C4-2B (cell line): ENCODE results near the gene NR2E1.

Source experiments
- H3K27ac ChIP-seq: fragments of 450-650 bp; 2 replicates; pipeline ENCODE4 v1.5.1; 2017
- ZFX ChIP-seq: fragments of 450-650 bp; IDR thresholded peaks from 2 replicates; pipeline ENCODE4 v1.6.1; 2017
- TF ChIP-seq, protein P1 (sequence below): fragments of 450-650 bp; conservative IDR thresholded peaks from 2 replicates; pipeline ENCODE4 v1.5.1; 2017; ENCODE audit warnings: mild to moderate bottlenecking

Gene NR2E1

GRCh38 chr6:108187519-108187918 is 21.7 kb downstream of the NR2E1 start:
- TF ChIP-seq, protein P1, sequence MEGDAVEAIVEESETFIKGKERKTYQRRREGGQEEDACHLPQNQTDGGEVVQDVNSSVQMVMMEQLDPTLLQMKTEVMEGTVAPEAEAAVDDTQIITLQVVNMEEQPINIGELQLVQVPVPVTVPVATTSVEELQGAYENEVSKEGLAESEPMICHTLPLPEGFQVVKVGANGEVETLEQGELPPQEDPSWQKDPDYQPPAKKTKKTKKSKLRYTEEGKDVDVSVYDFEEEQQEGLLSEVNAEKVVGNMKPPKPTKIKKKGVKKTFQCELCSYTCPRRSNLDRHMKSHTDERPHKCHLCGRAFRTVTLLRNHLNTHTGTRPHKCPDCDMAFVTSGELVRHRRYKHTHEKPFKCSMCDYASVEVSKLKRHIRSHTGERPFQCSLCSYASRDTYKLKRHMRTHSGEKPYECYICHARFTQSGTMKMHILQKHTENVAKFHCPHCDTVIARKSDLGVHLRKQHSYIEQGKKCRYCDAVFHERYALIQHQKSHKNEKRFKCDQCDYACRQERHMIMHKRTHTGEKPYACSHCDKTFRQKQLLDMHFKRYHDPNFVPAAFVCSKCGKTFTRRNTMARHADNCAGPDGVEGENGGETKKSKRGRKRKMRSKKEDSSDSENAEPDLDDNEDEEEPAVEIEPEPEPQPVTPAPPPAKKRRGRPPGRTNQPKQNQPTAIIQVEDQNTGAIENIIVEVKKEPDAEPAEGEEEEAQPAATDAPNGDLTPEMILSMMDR, result no peak
- TF ChIP-seq ZFX, result no peak
- no peak overlapping the region for H3K27ac ChIP-seq

DNA sequence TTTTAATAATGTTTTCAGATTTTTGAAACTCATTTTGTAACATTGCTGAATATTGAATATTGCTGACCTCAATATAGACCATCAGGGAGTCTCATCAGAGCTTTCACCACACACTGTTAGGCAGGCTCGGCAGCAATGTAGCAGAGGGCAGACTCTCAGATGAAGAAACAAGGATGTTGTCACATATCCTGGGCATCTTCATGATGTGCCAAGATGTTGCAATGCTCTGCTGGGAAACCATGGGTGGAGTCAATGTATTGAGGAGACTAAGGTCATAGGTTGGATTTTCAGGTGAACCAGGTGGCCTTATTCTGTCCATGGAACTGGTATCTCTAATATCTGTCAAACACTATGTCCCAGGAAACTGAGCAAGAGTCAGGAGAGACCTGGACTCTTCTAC is 27.3 kb downstream of the NR2E1 start:
- TF ChIP-seq ZFX, result no peak
- TF ChIP-seq, protein P1, result no peak
- H3K27ac ChIP-seq, result no peak overlapping the region

GRCh38 chr6:108193835-108194234 is 28.0 kb downstream of the NR2E1 start:
- TF ChIP-seq, protein P1, result no peak
- no peak for TF ChIP-seq ZFX
- H3K27ac ChIP-seq, result no peak overlapping the region

DNA sequence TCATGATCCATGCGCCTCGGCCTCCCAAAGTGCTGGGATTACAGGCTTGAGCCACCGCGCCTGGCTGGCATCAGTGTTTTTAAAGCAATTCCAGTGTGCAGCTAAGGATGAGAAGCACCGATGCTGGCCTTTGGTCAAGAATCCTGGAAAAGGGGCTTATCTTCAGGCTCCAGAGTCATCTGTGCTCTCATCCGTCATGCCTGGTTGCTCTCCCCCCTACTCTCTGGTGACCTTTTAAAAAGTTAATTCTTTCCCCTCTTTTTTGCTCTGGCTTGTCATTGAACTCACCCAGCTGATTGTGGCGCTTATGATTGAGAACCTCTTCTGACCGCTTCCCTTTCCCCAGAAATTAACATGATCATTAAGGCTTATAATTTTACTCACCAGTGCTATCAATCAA is 28.7 kb downstream of the NR2E1 start:
- H3K27ac ChIP-seq, result no peak overlapping the region
- TF ChIP-seq, protein P1, result no peak
- no peak for TF ChIP-seq ZFX

GRCh38 chr6:108195209-108195608 is 29.4 kb downstream of the NR2E1 start:
- TF ChIP-seq, protein P1, result no peak
- H3K27ac ChIP-seq, result no peak overlapping the region

- H3K27ac ChIP-seq, result no peak overlapping the region
- no peak for TF ChIP-seq ZFX
- TF ChIP-seq, protein P1, result no peak
Measured at GRCh38 chr6:108198761-108199498, 33.1 kb downstream of the NR2E1 start.

GRCh38 chr6:108200186-108200585 is 34.4 kb downstream of the NR2E1 start:
- H3K27ac ChIP-seq, result no peak overlapping the region
- no peak for TF ChIP-seq ZFX
- TF ChIP-seq, protein P1, result no peak
